Caco-2 (cell line): ENCODE data around the gene ZBED4. TPM values are rescaled to one million over a fixed set of nuclear protein-coding genes. Genes with fewer than 3 reads are reported as not detected.
A peak's percentile ranks its signal among the peaks of the same experiment; 100 is the strongest.

Experiments
- BruUV-seq: library from RNA; stranded (reverse); fragments of 400-500 nt; replicated peaks from 2 replicates; lab custom pipeline; 2021; lab: Mats Ljungman, UMichigan
- CTCF ChIA-PET: fragments of 300-600 bp; sonication (Branson Sonifier 250); formaldehyde crosslinking; loops from one replicate; lab custom pipeline; 2022; ENCODE audit warnings: antibody characterized with exemption; lab: Charles Lee
- POLR2A ChIA-PET: fragments of 300-600 bp; sonication (Branson Sonifier 250); formaldehyde crosslinking; loops from one replicate; lab custom pipeline; 2022; ENCODE audit warnings: antibody characterized with exemption; lab: Charles Lee
- DNase-seq, 2 experiments: peaks; one replicate each; pipeline versions ENCODE4 v3.0.0 to v3.0.0-alpha.2; 2020 to 2022
- H3K27me3 ChIP-seq: replicated peaks from 2 replicates; pipeline ENCODE4 v1.6.0; 2011; ENCODE audit warnings: low read length; ENCODE audit not compliant: control insufficient read depth, insufficient read depth
- H3K36me3 ChIP-seq: 2 replicates; pipeline ENCODE4 v1.5.1; 2011; ENCODE audit warnings: low read length; ENCODE audit not compliant: control insufficient read depth, insufficient read depth
- H3K4me1 ChIP-seq: fragments of 250-450 bp; sonication (Bioruptor Pico); 2 replicates; pipeline ENCODE4 v1.5.1; 2020; ENCODE audit warnings: mild to moderate bottlenecking
- H3K4me3 ChIP-seq: 2 replicates; pipeline ENCODE4 v1.5.1; 2011; ENCODE audit warnings: low read depth, mild to moderate bottlenecking, control low read depth, low read length
- H3K9me3 ChIP-seq: fragments of 250-450 bp; sonication (Bioruptor Pico); 2 replicates; pipeline ENCODE4 v1.5.1; 2020; ENCODE audit warnings: mild to moderate bottlenecking, moderate library complexity
- H3K27ac Mint-ChIP-seq: one replicate; pipeline ENCODE4 v1.8.0; 2022; ENCODE audit warnings: mixed read lengths; ENCODE audit not compliant: unreplicated experiment
- H3K27me3 Mint-ChIP-seq: one replicate; pipeline ENCODE4 v1.8.0; 2022; ENCODE audit warnings: mixed read lengths; ENCODE audit not compliant: insufficient read depth, unreplicated experiment
- H3K36me3 Mint-ChIP-seq: one replicate; pipeline ENCODE4 v1.8.0; 2022; ENCODE audit warnings: mild to moderate bottlenecking, mixed read lengths; ENCODE audit not compliant: insufficient read depth, unreplicated experiment
- H3K4me1 Mint-ChIP-seq: one replicate; pipeline ENCODE4 v1.8.0; 2022; ENCODE audit warnings: low read depth, mixed read lengths; ENCODE audit not compliant: unreplicated experiment
- H3K4me3 Mint-ChIP-seq: one replicate; pipeline ENCODE4 v1.8.0; 2022; ENCODE audit warnings: mild to moderate bottlenecking, moderate library complexity, mixed read lengths; ENCODE audit not compliant: unreplicated experiment
- H3K9me3 Mint-ChIP-seq: one replicate; pipeline ENCODE4 v1.8.0; 2022; ENCODE audit warnings: mixed read lengths; ENCODE audit not compliant: unreplicated experiment
- CTCF ChIP-seq, 2 experiments: fragments of 200-600 bp in 1 of 2; IDR thresholded peaks; 1 replicate in 1 of 2; 2 replicates in 1 of 2; pipeline versions ENCODE4 v1.5.1 to v1.8.0; 2011 to 2022; ENCODE audit warnings: antibody characterized with exemption in 1 of 2, control low read depth in 1 of 2, inconsistent platforms in 1 of 2, low read depth in 1 of 2, low read length in 1 of 2, mild to moderate bottlenecking in 1 of 2, moderate library complexity in 1 of 2; ENCODE audit not compliant: insufficient read depth in 1 of 2, severe bottlenecking in 1 of 2, unreplicated experiment in 1 of 2
- intact Hi-C: fragments of 100-400 bp; cut with micrococcal nuclease; formaldehyde crosslinking; loops from one replicate; pipeline ENCODE4 v1.10.0; 2022; ENCODE audit not compliant: unreplicated experiment
- total RNA-seq: library from RNA; stranded (reverse); gene quantifications from 2 replicates; pipeline ENCODE4 v1.2.3, GENCODE V29; 2022

Gene ZBED4
- total RNA-seq, 1 experiment from 2014 or later = 17.3 TPM

- intact Hi-C loops = no loop called here
- ChIA-PET CTCF (no interaction called here), POLR2A (no interaction called here)
- H3K4me3 Mint-ChIP-seq = no peak overlapping the region
- no TSS peak for BruUV-seq
- peaks cover 10% of the 10 kb centered on the region for H3K9me3 Mint-ChIP-seq
- DNase-seq = no peak
- peaks cover 45% of the 10 kb centered on the region for H3K36me3 Mint-ChIP-seq
- peak overlapping the region; percentile 54 for H3K27ac Mint-ChIP-seq
- H3K9me3 ChIP-seq = no peaks in the 10 kb centered on the region
- no peak overlapping the region for H3K4me3 ChIP-seq
- H3K27me3 Mint-ChIP-seq = no peaks in the 10 kb centered on the region
- no peaks in the 10 kb centered on the region for H3K4me1 ChIP-seq
- H3K4me1 Mint-ChIP-seq = no peaks in the 10 kb centered on the region
- no peak for TF ChIP-seq CTCF (IDR thresholded peaks at IDR 0.05; ENCODE audit: insufficient read depth in 1 of 2, low read depth in 1 of 2, low read length in 1 of 2, severe bottlenecking in 1 of 2, unreplicated experiment in 1 of 2)
- no peaks in the 10 kb centered on the region for H3K27me3 ChIP-seq
- peaks cover under 1% of the 10 kb centered on the region for H3K36me3 ChIP-seq
These were observed 43.5 kb downstream of the ZBED4 start for GRCh38 chr22:49897015-49897684.

DNA sequence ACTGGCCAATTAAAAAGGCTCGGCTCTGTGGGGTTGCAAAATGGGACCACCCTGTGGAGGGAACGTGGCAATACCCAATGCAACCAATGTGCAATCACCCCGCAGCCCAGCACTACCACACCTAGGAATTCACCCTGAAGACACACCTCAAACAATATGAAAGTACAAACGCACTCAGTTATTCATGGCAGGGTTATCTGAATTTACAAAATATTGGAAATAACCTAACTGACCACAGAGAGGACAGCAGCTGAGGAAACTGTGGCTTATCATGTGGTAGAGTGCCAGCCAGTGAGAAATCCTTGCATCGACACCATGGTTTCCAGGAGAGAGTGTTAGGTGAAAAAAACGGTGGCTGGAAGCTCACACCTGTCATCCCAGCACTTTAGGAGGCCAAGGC lies 45.9 kb downstream of the ZBED4 start:
- H3K4me3 ChIP-seq = no peak overlapping the region
- no TSS peak for BruUV-seq
- Mint-ChIP-seq H3K36me3 (peaks cover 40% of the 10 kb centered on the region), H3K9me3 (no peaks in the 10 kb centered on the region), H3K4me3 (no peak overlapping the region), H3K4me1 (no peaks in the 10 kb centered on the region), H3K27me3 (no peaks in the 10 kb centered on the region), H3K27ac (no peak overlapping the region)
- intact Hi-C loops = no loop called here
- no peaks in the 10 kb centered on the region for H3K9me3 ChIP-seq
- H3K27me3 ChIP-seq = no peaks in the 10 kb centered on the region
- no peak for TF ChIP-seq CTCF (IDR thresholded peaks at IDR 0.05; ENCODE audit: insufficient read depth in 1 of 2, low read depth in 1 of 2, low read length in 1 of 2, severe bottlenecking in 1 of 2, unreplicated experiment in 1 of 2)
- POLR2A ChIA-PET = no interaction called here
- no peaks in the 10 kb centered on the region; the same call in 1 of the 2 replicates for H3K36me3 ChIP-seq
- no peak for DNase-seq
- no peaks in the 10 kb centered on the region for H3K4me1 ChIP-seq
- CTCF ChIA-PET = no interaction called here

DNA sequence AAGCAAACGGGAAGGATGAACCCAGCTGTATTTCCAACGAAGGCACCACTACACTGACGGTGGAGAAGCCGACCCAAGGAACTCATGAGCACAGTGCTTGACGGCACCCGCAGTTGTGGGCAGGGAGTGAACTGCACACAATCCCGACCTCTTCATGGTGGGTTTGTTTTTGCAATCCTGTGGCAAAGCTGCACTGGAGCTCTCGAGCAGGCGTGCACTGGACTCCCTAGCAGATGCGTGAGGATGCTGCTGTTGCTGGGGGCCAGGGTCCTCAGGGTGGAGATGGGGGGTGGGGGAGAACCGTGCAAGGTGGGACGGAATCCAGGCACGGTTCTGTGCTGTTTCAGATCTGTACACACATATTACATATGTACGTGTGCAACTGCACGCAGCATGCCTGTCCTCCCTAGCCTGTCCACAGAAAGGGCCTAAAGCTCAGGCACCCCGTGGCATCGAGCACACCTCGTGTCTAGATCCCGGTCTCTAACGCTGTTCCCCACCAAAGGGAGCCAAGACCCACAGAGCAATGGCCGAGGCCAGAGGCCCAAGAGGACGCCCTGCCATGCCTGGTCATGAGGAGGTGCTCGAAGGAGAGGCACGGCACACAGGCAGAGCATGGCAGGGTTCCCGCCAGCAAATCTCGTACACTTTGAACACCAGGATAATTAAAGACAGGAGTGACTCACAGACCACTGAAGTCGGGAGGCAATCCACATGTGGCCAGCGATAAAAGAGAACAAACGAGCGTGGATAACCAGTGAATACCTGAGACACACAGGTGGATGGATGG lies 47.0 kb downstream of the ZBED4 start:
- CTCF ChIA-PET = no interaction called here
- Histone ChIP-seq H3K36me3 (no peaks in the 10 kb centered on the region; the same call in 1 of the 2 replicates), H3K4me3 (no peak overlapping the region), H3K4me1 (no peaks in the 10 kb centered on the region), H3K9me3 (no peaks in the 10 kb centered on the region), H3K27me3 (no peaks in the 10 kb centered on the region)
- BruUV-seq = no TSS peak
- no peaks in the 10 kb centered on the region for H3K9me3 Mint-ChIP-seq
- no peaks in the 10 kb centered on the region for H3K4me1 Mint-ChIP-seq
- H3K36me3 Mint-ChIP-seq = peaks cover 45% of the 10 kb centered on the region
- H3K27ac Mint-ChIP-seq = no peak overlapping the region
- no peaks in the 10 kb centered on the region for H3K27me3 Mint-ChIP-seq
- H3K4me3 Mint-ChIP-seq = no peak overlapping the region
- POLR2A ChIA-PET = no interaction called here
- DNase-seq = no peak
- intact Hi-C loops = no loop called here
- TF ChIP-seq CTCF (IDR thresholded peaks at IDR 0.05; ENCODE audit: insufficient read depth in 1 of 2, low read depth in 1 of 2, low read length in 1 of 2, severe bottlenecking in 1 of 2, unreplicated experiment in 1 of 2) = no peak
